ENCODE results near the gene PLVAP.

DNA sequence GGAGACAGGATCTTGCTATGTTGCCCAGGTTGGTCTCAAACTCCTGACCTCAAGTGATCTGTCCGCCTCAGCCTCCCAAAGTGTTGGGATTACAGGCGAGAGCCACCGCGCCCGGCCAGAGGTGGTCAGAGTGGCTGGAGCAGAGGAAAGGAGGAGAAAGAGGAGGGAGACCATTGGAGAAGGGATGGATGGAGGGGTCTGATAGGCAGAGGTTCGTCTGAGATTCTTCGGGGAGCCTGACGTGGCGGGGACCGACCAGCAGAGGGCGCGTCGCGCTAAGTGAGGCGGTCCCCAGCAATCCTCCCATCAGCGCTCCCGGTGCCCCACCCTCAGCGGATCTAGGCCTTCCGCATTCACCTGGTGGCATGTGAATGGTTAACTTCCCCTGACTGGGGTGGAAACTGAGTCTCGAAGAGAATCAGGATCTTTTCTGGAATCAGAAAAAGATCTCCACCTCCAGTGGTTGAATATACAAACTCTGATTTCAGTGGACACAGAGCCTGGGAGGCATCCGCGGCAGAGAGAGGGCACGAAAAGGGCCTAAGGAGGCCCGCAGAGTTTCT is 31.0 kb downstream of the PLVAP start:
- TF ChIP-seq, protein P1, sequence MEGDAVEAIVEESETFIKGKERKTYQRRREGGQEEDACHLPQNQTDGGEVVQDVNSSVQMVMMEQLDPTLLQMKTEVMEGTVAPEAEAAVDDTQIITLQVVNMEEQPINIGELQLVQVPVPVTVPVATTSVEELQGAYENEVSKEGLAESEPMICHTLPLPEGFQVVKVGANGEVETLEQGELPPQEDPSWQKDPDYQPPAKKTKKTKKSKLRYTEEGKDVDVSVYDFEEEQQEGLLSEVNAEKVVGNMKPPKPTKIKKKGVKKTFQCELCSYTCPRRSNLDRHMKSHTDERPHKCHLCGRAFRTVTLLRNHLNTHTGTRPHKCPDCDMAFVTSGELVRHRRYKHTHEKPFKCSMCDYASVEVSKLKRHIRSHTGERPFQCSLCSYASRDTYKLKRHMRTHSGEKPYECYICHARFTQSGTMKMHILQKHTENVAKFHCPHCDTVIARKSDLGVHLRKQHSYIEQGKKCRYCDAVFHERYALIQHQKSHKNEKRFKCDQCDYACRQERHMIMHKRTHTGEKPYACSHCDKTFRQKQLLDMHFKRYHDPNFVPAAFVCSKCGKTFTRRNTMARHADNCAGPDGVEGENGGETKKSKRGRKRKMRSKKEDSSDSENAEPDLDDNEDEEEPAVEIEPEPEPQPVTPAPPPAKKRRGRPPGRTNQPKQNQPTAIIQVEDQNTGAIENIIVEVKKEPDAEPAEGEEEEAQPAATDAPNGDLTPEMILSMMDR (IDR thresholded peaks at IDR 0.05) = peak; percentile 90 to 96 (median 94)
- TF ChIP-seq POLR2A (IDR thresholded peaks at IDR 0.05) = no peak

Measured in adrenal gland (tissue), 5 donors.